Amniotic epithelial cell (primary cell): Measurements from ENCODE around the gene MAN1A1.
A peak's percentile ranks its signal among the peaks of the same experiment; 100 is the strongest.

Experiments
- DNase-seq: peaks from one replicate; pipeline ENCODE4 v3.0.0-alpha.2; 2010; ENCODE audit warnings: low read depth

The MAN1A1 gene

DNA sequence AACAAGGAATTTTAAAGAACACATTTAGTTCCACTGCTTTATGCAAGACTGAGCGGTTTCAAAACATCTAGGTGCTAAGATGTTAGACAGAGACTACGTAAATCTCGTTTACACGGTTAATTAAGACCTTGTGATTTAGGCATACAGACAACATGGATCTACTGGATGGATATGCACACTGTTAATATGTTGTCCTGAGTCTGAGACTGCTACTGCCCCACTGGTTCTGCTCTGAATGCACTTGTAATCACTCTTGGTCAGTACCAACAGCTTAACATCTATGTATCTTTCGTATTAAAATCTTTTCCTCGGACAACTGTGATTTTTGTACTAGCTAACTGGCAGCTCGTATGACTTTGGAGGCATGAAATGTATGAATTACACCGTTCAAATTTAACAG lies 3.1 kb downstream of the MAN1A1 start:
- DNase-seq, result peak; percentile 26

- no peak for DNase-seq
Measured at GRCh38 chr6:119345114-119345513, 4.4 kb downstream of the MAN1A1 start.

- DNase-seq, result peak; percentile 21
Measured at GRCh38 chr6:119344306-119344705, 5.3 kb downstream of the MAN1A1 start.

GRCh38 chr6:119343573-119344146 lies 5.9 kb downstream of the MAN1A1 start:
- no peak for DNase-seq

- DNase-seq, result no peak
Measured at GRCh38 chr6:119343167-119343566, 6.4 kb downstream of the MAN1A1 start.

GRCh38 chr6:119342430-119342829 lies 7.1 kb downstream of the MAN1A1 start:
- no peak for DNase-seq

DNA sequence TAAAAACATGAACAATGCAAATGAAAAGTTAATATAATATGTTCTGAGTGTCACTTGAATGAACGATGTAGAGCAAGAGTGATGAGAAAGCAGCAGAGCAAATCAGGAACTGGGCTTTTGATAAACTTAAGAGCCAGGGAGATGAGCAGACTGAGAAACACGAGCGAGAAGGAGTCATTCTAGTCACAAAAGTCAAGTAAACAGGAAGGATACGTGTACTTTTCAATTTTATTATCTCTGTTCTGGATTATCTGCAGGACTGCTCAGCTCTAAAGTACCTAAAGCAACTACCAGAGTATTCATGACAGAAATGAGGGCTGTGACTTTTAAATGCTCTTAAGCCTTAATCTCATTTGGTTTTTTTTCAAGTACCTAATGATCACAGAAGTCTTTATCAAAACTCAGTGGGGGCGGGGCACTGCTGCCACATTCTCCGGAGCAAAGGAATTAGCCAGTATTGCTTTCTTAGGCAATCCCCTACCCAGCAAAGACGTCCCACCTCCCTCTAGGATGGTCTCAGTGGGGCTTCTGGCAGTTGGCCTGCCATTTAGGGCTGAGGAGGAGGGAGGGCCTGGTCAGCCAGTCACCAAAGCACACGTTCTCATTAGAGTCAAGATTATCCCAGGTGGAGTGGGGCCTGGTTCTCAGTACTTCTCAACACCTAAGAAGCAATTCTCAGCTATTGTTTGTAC lies 8.6 kb downstream of the MAN1A1 start:
- peak; percentile 50 for DNase-seq

DNA sequence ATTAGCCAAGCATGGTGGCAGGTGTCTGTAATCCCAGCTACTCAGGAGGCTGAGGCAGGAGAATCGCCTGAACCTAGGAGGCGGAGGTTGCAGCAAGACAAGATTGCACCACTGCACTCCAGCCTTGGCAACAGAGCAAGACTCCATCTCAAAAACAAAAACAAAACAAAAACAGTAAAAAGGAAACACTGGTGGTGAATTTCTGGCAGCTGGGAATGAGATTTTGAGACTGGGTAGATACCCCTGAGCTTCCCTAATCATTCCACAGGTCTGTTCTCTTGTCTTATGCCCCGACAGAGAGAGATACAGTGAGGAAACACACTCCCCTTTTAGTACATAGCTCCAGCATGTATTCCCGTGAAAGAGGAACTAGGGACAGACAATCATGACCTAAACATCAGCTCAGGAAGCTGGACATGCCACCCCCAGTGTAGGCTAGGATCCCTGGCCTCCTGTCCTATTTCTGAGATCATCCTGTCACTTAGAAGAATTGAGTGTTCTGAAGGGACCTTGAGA lies 9.6 kb downstream of the MAN1A1 start:
- peak; percentile 26 for DNase-seq

- DNase-seq, result no peak
Measured at GRCh38 chr6:119337762-119338161, 11.8 kb downstream of the MAN1A1 start.

DNA sequence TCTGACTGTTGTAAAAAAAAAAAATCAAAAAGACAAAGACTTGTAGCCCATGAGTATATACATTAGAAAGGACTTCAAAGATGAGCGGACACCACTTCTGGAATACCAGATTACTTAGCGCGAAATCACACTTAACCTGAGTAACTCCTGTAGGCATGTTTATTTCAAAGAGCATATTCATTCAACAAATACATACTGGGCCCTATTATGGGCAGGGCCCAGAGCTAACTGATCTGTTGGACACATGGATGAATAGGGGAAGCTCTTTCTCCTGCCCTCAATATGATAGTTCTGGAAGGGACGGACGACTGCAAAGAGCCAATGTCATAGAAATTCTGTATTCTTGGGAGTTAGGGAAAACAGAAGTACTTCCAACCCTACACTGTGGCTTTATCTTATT lies 12.3 kb downstream of the MAN1A1 start:
- no peak for DNase-seq

GRCh38 chr6:119334535-119335264 lies 14.9 kb downstream of the MAN1A1 start:
- no peak for DNase-seq

DNA sequence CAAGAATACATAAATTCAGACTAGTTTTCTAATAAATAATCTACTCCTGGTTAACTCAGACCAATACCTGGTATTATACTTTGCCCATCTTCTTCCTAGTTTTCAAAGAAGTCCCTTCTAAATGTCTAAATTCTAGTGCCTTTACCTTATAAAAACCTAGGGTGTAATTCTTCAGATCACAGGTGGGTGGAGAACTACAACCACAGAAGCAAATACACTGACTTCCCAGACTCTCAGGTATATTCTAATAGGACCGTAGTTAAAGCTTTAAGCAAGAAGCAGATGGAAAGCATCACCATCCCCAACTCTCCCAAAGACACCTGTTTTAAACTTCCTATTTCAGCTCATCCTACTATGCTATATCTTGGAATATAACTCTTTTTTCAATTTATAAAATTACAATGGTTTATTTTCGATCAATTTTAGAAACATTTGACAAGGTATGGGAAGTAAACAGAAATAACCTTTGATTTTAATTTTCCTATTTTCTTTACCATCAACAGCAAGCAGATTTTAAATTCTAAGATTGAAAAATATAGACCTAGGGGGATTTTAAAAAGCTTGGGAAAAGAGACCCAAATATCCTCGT lies 15.8 kb downstream of the MAN1A1 start:
- peak; percentile 28 for DNase-seq

DNA sequence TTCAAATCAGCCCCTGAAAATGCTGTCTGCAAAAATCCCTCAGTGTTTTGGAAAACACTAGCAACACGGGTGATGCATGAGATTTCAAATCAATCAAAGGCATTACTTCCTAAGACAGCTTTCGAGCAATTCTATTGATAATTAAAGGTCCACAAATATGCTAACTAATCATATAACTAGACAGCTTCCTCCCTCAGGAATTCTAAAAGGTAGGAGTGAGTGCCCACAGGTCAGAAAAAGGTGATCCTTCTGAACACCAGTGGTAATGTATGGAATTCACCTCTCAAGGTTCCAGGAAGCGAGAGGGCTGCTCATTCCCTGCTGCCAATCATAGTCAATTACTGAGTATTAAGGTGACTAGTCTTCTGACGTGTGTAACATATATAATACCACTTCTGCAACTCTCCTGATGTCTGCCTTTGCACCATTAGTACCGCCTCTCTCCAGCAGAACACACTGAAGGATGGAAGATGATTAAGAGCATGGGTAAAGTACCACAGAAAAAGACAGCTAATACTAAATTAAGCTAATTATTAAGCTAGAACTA lies 16.4 kb downstream of the MAN1A1 start:
- no peak for DNase-seq

- DNase-seq, result no peak
Measured at GRCh38 chr6:119331663-119332286, 17.8 kb downstream of the MAN1A1 start.

DNA sequence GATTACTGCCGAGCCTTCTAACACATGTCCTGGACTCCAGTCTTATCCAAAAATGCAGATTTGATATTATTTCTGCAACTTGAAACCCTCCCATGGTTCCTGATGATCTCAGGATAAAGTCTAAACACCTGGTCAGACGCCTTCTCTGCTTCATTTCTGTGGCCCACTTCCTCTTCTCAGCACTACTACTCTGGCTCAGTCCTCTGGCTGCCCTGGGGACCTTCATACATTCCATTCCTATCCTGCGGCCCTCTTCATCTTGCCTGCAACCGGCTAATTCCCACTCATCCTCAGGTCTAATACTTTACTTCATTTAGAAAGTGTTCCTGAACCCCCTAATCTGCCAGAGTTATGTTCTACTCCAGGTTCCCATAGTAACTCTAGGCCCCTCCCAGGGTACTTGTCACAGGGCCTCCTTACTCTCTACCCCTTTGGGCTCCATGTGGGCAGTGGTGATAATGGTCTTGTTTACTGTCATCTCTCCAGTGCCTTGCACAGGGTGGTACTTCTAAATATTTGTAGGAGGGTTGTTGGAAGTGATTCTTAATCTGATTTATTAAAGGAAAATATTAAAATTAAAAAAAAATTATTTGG lies 18.9 kb downstream of the MAN1A1 start:
- DNase-seq, result no peak

DNA sequence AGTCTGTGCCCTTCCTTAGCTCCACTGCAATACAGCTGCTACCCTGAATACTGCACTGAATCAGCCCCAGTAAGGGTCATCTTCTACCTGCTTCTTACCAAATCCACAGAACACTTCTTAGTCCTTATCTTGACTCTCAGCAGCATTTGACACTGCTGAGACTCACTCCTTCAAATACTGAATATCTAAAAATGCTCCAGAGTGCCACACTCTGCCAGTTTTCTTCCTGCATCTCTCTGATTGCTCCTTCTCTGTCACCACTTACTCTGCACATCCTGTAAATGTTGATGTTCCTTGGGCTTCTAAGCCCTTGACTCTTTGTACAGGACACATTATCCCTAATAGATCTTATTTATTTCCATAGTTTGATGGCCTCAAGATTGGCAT lies 19.8 kb downstream of the MAN1A1 start:
- no peak for DNase-seq

DNA sequence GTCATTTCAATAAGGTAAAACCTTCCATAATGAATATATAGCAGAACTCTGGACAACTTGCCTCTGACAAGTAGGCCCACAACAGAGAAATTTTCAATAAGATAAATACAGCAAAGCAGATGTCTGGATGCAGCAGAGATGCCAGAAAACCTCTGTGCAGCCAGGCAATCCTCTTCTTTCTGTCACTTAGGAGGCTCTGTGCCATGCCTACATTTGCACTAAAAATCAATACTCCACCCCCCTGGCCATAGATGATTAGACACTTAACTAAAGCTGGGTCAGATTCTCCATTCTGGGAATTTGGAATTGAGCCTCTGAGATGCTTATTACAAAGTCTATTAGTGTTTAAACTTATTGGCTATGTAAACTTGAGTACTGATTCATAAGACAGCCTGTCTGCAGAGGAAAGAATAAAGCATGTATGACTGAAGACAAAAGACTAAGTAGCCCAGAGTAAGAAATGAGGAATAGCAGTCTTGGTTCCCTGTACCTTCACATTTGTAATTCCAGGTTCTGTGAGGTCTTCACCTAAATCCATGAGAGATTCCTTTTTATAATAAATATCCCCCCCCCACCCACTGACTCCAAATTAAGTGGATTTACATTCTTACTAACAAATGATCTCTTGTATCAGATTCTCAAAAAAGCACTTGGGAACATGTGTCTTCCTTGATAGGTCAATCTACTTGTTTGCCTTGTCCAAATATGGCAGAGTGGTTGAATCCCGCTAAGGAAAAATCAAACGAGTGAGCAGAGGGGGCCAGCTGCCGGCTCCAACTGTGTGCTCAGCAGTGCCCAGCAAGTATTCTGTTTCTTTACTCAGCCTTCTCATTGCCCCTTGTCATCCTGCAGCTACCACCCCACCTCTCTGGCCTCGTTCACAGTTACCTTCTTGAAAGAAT lies 20.4 kb downstream of the MAN1A1 start:
- DNase-seq, result no peak

- no peak for DNase-seq
Measured at GRCh38 chr6:119328254-119328653, 21.3 kb downstream of the MAN1A1 start.

DNA sequence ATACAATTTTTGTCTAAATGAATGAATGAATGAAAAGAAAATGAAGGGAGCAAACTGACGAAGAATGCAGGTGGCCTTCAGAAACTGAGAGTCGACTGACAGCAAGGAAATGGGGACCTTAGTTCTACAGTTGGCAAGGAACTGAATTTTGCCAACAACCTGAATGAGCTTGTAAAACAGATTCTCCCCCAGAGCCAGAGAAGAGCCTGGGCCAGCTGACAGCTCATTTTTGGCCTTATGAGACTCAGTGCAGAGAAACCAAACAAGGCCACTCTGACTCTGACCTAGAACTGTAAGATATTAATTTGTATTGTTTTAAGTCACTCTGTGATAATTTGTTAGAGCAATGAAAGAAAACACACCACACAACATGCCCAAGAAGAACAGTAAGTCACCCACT lies 21.8 kb downstream of the MAN1A1 start:
- DNase-seq, result no peak

DNA sequence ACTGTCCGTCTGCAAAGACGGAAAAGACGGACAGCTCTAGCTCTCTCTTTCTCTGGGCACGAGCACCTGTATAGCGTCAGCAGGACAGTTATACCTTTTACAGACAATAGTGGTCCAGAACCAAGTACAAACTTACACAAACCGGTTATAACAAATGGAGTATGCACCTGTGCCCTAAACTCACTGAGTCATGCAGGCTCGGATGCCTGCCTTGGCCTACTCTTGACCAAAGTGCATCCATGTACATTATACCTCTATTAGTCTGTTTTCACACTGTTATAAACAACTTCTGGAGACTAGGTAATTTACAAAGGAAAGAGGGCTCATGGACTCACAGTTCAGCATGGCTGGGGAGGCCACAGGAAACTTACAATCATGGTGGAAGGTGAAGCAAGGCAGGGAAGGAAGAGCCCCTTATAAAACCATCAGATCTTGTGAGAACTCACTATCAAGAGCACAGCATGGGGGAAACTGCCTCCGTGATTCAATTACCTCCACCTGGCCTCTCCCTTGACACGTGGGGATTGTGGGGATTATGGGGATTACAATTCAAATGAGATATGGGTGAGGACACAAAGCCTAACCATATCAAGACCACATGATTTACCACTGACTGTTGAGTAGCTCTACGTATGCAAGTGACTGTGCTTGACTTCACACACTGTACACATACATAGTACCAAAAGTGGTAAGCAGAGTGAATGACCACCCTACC lies 23.1 kb downstream of the MAN1A1 start:
- DNase-seq, result no peak
